Measurements from ENCODE around the gene TENT5D.
"Not testable (repeated sequence)": the region's sequence is repeated elsewhere in the genome, so short reads cannot be mapped to it uniquely, and the experiment has no call there.

Gene TENT5D

GRCh38 chrX:80420147-80420546, at the start of gene TENT5D:
TSS of gene TENT5D (plus strand) at chrX:80420447. CDS start at chrX:80442540, 22,093 bp downstream.
- Mint-ChIP-seq H3K9me3 (peaks cover 4% of the 10 kb centered on the region), H3K27me3 (no peaks in the 10 kb centered on the region), H3K27ac (no peak within 1 kb of the TSS), H3K4me3 (no peak within 1 kb of the TSS), H3K4me1 (no peaks in the 10 kb centered on the region), H3K36me3 (no peaks in the 10 kb centered on the region)

DNA sequence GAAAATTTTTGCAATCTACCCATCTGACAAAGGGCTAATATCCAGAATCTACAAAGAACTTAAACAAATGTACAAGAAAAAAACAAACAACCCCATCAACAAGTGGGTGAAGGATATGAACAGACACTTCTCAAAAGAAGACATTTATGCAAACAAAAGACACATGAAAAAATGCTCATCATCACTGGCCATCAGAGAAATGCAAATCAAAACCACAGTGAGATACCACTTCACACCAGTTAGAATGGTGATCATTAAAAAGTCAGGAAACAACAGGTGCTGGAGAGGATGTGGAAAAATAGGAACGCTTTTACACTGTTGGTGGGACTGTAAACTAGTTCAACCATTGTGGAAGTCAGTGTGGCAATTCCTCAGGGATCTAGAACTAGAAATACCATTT, 34.6 kb upstream of the TENT5D start:
- H3K4me3 Mint-ChIP-seq, H3K4me1 Mint-ChIP-seq, H3K9me3 Mint-ChIP-seq, H3K27ac Mint-ChIP-seq, H3K27me3 Mint-ChIP-seq, H3K36me3 Mint-ChIP-seq: not testable (repeated sequence)

- no peak overlapping the region for H3K27ac Mint-ChIP-seq
- H3K4me3 Mint-ChIP-seq, result no peak overlapping the region
- no peaks in the 10 kb centered on the region for H3K36me3 Mint-ChIP-seq
- no peaks in the 10 kb centered on the region for H3K27me3 Mint-ChIP-seq
- no peaks in the 10 kb centered on the region for H3K4me1 Mint-ChIP-seq
- no peaks in the 10 kb centered on the region for H3K9me3 Mint-ChIP-seq
These were observed 32.0 kb upstream of the TENT5D start for GRCh38 chrX:80388206-80388605.

DNA sequence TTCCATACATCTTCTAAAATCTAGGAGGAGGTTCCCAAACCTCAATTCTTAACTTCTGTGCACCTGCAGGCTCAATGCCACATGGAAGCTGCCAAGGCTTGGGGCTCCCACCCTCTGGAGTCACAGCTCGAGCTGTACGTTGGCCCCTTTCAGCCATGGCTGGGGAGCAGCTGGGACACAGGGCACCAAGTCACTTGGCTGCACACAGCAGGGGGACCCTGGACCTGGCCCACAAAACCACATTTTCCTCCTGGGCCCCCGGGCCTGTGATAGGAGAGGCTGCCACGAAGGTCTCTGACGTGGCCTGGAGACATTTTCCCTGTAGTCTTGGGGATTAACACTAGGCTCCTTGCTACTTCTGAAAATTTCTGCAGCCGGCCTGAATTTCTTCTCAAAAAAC, 8.2 kb upstream of the TENT5D start:
- H3K9me3 Mint-ChIP-seq, result peaks cover 3% of the 10 kb centered on the region
- H3K4me3 Mint-ChIP-seq, result no peak overlapping the region
- H3K4me1 Mint-ChIP-seq, result no peaks in the 10 kb centered on the region
- H3K27me3 Mint-ChIP-seq, result no peaks in the 10 kb centered on the region
- H3K36me3 Mint-ChIP-seq, result no peaks in the 10 kb centered on the region
- H3K27ac Mint-ChIP-seq, result no peak overlapping the region

DNA sequence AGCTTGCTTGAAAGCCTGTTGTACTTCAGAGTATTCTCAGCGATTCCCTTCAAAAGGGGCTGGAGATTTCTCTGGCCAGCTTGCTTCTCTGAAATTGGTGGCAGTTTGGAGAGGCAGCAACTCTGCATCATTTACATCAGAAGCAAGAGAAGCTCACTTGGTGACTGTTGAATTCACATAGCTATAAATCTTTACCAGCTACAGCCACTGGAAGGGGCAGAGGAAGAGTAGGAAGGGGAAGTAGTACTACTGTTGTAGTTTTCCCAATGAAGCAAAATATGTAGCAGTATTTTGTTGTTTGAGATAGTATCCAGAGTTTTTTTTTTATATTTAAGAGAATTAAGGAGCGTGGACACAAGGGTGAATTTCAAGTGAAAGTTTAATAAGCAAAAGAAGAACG, 2.8 kb downstream of the TENT5D start:
- no peaks in the 10 kb centered on the region for H3K9me3 Mint-ChIP-seq
- no peaks in the 10 kb centered on the region for H3K36me3 Mint-ChIP-seq
- peaks cover 1% of the 10 kb centered on the region for H3K27me3 Mint-ChIP-seq
- H3K4me1 Mint-ChIP-seq, result no peaks in the 10 kb centered on the region
- no peak overlapping the region for H3K4me3 Mint-ChIP-seq
- no peak overlapping the region for H3K27ac Mint-ChIP-seq

- no peak overlapping the region for H3K4me3 Mint-ChIP-seq
- no peaks in the 10 kb centered on the region for H3K36me3 Mint-ChIP-seq
- no peaks in the 10 kb centered on the region for H3K4me1 Mint-ChIP-seq
- no peak overlapping the region for H3K27ac Mint-ChIP-seq
- H3K9me3 Mint-ChIP-seq, result no peaks in the 10 kb centered on the region
- peaks cover 1% of the 10 kb centered on the region for H3K27me3 Mint-ChIP-seq
These were observed 3.5 kb downstream of the TENT5D start for GRCh38 chrX:80423744-80424143.

GRCh38 chrX:80430826-80431504, 10.7 kb downstream of the TENT5D start:
- Mint-ChIP-seq H3K27ac (no peak overlapping the region), H3K27me3 (peaks cover 1% of the 10 kb centered on the region), H3K9me3 (no peaks in the 10 kb centered on the region), H3K4me3 (no peak overlapping the region), H3K4me1 (no peaks in the 10 kb centered on the region), H3K36me3 (no peaks in the 10 kb centered on the region)

GRCh38 chrX:80431505-80431832, 11.2 kb downstream of the TENT5D start:
- H3K27ac Mint-ChIP-seq, result no peak overlapping the region
- no peaks in the 10 kb centered on the region for H3K36me3 Mint-ChIP-seq
- H3K9me3 Mint-ChIP-seq, result no peaks in the 10 kb centered on the region
- peaks cover 1% of the 10 kb centered on the region for H3K27me3 Mint-ChIP-seq
- H3K4me3 Mint-ChIP-seq, result no peak overlapping the region
- H3K4me1 Mint-ChIP-seq, result no peaks in the 10 kb centered on the region

- H3K27me3 Mint-ChIP-seq, result no peaks in the 10 kb centered on the region
- no peaks in the 10 kb centered on the region for H3K4me1 Mint-ChIP-seq
- H3K36me3 Mint-ChIP-seq, result no peaks in the 10 kb centered on the region
These were observed 12.2 kb downstream of the TENT5D start for GRCh38 chrX:80432441-80432840.

DNA sequence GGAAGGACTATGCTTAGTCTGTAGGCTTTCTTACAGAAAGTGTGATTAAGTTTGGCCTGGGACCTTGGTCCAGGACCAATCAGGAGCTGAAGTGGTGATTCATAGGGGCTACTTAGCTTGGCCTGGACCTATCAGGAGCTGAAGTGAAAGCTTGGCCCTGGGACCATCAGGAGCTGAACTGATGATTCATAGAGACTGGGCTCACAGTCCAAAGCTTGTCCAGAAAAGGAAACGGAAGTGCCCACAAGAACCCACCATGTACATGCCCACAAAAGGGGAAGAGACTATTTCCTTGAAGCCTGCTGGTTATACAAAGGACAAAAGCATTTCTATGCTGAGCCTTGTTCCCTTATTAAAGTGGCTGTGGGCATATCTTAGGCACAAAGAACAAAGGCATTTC, 12.6 kb downstream of the TENT5D start:
- Mint-ChIP-seq H3K27ac (no peak overlapping the region), H3K4me1 (no peaks in the 10 kb centered on the region)

More at GRCh38 chrX:80432441-80432840, 12.2 kb downstream of the TENT5D start:
- Mint-ChIP-seq H3K9me3 (no peaks in the 10 kb centered on the region), H3K4me3 (no peak overlapping the region), H3K27ac (no peak overlapping the region)

DNA sequence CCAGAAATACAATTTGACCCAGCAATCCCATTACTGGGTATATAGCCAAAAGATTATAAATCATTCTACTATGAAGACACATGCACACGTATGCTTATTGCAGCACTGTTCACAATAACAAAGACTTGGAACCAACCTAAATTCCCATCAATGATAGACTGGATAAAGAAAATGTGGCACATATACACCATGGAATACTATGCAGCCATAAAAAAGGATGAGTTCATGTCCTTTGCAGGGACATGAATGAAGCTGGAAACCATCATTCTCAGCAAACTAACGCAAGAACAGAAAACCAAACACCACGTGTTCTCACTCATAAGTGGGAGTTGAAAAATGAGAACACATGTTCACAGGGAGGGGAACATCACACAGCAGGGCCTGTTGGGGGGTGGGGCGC, 47.9 kb downstream of the TENT5D start:
- not testable (repeated sequence) for H3K4me1 Mint-ChIP-seq, H3K27me3 Mint-ChIP-seq, H3K9me3 Mint-ChIP-seq, H3K36me3 Mint-ChIP-seq, H3K4me3 Mint-ChIP-seq, H3K27ac Mint-ChIP-seq

More for the DNA sequence above, 12.6 kb downstream of the TENT5D start:
- Mint-ChIP-seq H3K9me3 (no peaks in the 10 kb centered on the region), H3K4me3 (no peak overlapping the region), H3K27me3 (no peaks in the 10 kb centered on the region), H3K36me3 (no peaks in the 10 kb centered on the region)

- no peaks in the 10 kb centered on the region for H3K9me3 Mint-ChIP-seq
- no peaks in the 10 kb centered on the region for H3K4me1 Mint-ChIP-seq
- no peaks in the 10 kb centered on the region for H3K36me3 Mint-ChIP-seq
- H3K27me3 Mint-ChIP-seq, result no peaks in the 10 kb centered on the region
- H3K27ac Mint-ChIP-seq, result no peak overlapping the region
- no peak overlapping the region for H3K4me3 Mint-ChIP-seq
These were observed 51.3 kb downstream of the TENT5D start for GRCh38 chrX:80471582-80471981.

DNA sequence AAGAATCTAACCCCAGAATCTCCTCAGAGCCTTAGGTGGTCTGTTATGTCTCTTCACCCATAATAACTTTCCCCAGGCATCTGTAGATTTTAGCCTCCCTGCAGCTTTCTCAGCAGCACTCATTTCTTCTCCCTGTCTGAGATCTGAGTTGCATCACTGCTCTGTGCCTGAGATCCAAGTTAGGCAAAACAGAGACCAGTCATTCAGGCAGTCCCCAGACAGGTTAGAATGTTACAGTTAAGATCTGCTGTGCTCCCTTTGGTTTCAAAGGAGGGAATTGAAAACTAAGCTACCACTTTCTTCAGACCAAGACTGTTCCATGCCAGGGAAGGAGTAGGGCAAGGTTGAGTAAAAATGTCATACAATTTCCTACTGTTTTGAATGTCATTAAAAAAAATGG, 65.3 kb downstream of the TENT5D start:
- Mint-ChIP-seq H3K4me3 (no peak overlapping the region), H3K4me1 (no peaks in the 10 kb centered on the region), H3K36me3 (no peaks in the 10 kb centered on the region), H3K27me3 (no peaks in the 10 kb centered on the region), H3K9me3 (no peaks in the 10 kb centered on the region), H3K27ac (no peak overlapping the region)

GRCh38 chrX:80486299-80486698, 66.1 kb downstream of the TENT5D start:
- Mint-ChIP-seq H3K4me1 (no peaks in the 10 kb centered on the region), H3K36me3 (no peaks in the 10 kb centered on the region), H3K27me3 (no peaks in the 10 kb centered on the region), H3K9me3 (no peaks in the 10 kb centered on the region), H3K27ac (no peak overlapping the region), H3K4me3 (no peak overlapping the region)

- Mint-ChIP-seq H3K27ac (no peak overlapping the region), H3K4me3 (no peak overlapping the region), H3K27me3 (no peaks in the 10 kb centered on the region), H3K9me3 (no peaks in the 10 kb centered on the region), H3K4me1 (no peaks in the 10 kb centered on the region), H3K36me3 (no peaks in the 10 kb centered on the region)
These were observed 68.9 kb downstream of the TENT5D start for GRCh38 chrX:80489166-80489565.
